Measurements from ENCODE around the gene IQCB1.
A peak's percentile ranks its signal among the peaks of the same experiment; 100 is the strongest.
"Not testable (repeated sequence)": the region's sequence is repeated elsewhere in the genome, so short reads cannot be mapped to it uniquely, and the experiment has no call there.

Gene IQCB1

DNA sequence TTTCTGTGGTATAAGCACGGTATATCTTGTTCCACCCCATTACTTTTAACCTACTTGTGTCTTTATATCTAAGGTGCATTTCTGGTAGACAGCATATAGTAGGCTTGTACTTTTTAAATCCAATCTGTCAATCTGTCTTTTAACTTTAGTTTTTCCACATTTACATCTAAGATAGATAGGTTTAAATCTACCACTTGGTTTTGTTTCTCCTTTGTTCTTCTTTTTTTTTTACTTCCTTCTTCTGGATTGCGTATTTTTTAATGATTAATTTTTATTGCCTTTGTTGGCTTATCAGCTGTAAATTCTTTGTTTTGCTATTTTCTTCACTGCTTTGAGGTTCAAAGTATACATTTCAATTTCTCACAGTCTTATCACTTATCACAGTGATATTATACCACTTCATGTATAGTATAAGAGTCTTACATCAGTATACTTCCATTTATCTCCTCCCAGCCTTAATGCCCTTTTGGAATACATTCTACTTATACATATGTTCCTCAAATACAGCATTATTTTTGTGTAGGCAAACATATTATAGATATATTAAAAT lies 31.0 kb downstream of the IQCB1 start:
- no peak for DNase-seq

DNA sequence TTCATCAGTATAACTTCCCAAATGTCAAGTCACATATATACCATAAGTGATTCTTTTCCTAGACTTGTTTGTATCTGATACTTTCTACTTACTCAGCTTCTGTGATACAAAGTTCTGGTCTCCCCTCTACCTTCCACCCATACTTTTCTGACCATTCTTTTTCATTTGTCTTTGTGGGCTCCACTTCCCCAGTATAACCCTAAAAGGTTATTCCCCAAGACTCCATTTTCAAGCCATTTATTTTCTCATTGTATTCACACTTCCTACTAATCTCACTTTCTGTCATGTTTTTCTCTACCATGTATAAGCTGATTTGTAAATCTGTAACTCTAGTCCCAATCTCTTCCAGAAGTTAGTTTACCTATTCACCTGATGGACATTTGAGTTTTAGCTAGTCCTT lies 34.0 kb downstream of the IQCB1 start:
- no peak for DNase-seq

DNA sequence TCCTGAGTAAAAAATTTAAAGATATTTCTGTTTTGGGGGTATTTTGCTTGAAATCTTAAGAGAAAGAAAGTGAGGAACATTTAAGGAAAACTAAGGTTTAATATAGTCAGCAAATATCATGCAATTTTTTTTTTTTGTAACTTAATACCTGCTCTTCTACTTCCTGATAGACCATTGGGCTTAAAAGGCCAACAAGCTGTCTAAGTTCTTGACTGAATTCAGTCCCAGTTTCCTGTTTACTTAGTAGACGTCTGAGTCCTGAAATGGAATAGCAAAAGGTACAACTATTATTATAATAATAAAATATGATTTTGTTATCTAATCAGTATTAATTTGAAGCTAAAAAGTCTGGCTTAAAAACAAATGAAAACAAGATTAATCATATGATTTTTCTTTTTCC lies 37.9 kb downstream of the IQCB1 start:
- no peak for DNase-seq

DNA sequence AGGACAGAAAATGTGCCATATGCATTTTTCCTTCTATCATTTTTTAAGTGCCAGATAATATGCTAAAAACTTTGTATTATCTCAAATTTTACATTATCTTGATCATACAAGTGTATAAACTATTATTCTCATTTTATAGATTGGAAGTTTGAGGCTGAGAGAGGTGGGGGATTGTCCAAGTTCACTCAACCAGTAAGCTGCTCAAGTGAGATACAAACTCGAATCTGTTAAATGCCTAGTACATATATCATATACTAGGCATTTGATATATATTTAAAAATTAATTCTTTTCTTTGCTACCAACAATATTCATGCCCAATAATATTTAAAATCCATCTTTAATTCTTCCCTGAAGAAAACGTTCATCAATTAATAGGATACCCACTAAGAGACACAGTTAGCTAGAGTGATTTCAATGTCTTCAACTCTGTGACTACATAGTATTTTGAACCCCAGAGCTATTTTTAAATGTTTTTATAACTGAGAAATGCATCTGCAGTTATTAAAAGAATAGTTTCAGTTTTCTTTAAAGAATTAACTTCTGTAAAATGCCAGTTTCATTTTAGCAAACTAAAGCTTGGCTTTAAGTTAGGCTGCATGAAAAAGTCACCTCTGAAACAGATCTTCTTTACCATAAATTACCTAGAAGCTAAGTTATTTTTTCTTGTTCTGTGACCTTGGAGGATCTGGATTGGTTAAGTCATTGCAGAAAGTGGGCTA lies 40.4 kb downstream of the IQCB1 start:
- no peak for DNase-seq

DNA sequence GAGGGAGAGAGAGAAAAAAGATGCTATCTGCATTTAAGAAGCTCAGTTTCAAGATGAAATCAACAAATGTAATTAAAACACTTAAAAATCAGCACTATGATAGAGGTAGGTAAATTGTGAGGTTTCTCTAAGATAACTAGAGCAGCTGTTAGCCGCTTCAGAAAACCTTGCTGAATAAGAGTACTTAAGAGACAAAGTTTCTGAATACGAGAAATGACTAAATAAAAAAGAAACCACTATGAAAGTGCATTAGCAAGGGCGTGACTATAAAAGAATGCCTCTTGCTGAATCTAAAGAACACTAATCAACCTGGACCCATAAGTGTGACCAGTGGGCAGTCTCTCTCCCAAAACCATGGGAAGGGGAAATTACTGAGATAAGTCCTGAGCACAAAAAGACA lies 41.8 kb downstream of the IQCB1 start:
- no peak for DNase-seq

DNA sequence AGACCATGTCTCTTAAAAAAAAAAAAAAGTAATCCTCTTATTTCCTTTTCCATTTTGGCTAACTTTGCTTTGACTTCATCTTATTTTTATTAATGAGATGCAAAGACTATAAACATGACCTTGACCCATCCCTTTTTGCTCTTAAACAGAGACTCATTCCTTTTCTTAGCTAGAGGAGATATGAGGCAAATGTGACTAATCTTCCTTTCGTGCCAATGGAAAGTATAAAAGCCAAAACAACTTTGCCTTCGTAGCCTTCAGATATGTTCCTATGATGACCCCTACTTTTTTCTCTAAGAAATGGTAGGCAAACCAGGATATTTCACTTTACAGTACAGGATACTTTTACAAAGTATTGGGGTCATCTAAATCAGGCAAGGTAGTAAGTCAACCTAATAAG lies 48.4 kb downstream of the IQCB1 start:
- DNase-seq: no peak

DNA sequence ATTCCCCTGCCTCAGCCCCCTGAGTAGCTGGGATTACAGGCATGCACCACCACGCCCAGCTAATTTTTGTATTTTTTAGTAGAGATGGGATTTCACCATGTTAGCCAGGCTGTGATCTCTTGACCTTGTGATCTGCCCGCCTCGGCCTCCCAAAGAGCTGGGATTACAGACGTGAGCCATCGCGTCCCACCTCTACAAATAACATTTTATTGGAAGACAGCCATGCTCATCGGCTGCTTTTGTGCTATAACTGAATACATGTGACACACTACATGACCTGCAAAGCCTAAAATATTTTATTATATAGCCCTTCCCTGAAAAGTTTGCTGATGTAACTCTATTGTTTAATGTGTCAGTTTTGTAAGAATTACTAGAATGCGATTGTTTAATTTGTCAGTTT lies 52.1 kb downstream of the IQCB1 start:
- not testable (repeated sequence) for DNase-seq

DNA sequence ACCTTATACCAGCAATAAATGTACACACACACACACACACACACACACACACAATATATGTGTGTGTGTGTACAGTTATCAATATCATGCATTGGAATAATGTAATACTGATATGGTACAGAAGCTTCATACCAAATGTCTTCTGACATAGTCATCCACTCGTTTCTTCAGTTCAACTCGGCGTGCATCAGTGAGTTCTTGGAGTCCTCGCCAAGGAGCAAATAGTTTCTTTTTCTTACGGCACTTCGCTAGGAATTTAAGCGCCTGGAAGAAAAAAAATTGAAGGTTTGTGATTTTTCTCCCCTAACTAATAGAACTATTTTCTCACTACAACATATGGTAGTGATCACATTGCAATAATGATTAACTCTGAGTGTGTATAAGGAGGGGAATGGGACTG lies 53.2 kb downstream of the IQCB1 start:
- DNase-seq: no peak

DNA sequence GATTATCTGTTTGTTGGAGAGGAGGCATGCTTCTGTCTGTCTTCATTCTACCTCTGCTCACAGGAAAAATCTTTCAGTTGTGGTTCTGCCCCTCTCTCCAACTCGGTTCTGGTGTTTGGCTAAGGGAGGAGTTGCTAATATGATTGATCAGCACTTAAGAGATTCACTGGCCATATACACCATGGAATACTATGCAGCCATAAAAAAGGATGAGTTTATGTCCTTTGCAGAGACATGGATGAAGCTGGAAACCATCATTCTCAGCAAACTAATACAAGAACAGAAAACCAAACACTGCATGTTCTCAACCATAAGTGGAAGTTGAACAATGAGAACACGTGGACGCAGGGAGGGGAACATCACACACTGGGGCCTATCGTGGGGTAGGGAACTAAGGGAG lies 59.8 kb downstream of the IQCB1 start:
- not testable (repeated sequence) for DNase-seq

DNA sequence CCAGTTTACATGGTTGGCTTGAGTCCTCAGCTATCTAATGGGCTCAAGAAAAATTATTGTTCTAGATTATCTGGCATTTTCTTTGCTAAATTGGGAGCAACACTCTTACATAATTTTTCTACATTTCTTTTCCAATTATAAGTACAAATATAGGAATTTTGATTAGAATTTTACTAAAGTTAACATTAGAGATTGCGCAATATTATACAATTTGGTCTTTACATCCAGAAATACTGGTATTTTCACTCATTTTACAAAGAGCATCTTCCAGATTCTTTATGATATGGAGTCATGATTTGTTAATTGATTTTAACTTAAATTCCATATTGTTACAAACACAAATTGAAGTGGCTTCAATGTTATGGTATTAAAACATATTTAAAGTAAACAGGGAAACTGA lies 65.6 kb downstream of the IQCB1 start:
- no peak for DNase-seq

DNA sequence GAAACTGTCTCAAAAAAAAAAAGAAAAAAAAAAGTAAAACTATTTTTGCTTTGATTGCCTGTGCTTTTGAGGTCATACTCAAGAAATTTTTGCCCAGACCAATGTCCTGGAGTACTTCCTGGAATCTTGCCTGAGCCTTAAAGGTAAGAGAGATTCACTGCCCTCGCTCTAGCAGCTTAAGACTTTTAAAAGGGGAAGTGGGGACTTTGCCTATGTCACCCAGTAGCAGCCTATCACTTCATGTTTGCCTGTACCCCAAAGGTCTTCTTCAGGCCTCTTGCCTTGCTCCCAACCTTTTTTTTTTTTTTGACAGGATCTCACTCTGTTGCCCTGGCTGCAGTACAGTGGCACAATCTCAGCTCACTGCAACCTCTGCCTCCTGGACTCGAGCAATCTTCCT lies 66.4 kb downstream of the IQCB1 start:
- DNase-seq: no peak

DNA sequence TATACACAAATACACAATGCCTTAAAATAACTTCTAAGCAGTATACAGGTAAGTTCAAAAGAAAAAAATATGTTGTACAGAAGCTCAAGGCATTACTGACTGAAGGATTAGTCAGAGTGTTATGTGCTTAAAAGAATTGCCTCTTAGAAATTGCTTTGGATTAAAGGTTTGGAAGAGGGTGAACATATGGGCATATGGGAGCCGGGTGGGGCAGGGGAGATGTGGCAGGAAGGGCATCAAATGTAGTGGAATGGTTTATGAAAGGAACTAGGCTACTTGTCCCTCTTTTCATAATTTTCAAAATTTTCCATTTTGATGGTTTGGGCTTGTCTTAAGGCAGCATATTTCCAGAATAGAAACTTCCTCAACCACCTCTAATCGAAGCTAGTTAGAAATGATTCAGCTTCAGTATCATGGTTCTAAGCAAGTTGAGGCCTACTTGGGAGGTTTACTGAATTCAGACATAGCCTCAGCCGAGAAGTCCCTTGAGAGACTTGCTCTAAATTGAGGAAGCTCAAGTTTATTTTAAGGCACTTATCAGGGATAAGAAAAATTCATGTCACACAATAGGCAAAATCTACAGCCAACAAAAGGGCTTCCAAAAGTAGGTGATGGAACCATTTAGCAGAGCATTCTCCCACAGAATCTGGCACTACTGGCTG lies 75.2 kb downstream of the IQCB1 start:
- DNase-seq: no peak

DNA sequence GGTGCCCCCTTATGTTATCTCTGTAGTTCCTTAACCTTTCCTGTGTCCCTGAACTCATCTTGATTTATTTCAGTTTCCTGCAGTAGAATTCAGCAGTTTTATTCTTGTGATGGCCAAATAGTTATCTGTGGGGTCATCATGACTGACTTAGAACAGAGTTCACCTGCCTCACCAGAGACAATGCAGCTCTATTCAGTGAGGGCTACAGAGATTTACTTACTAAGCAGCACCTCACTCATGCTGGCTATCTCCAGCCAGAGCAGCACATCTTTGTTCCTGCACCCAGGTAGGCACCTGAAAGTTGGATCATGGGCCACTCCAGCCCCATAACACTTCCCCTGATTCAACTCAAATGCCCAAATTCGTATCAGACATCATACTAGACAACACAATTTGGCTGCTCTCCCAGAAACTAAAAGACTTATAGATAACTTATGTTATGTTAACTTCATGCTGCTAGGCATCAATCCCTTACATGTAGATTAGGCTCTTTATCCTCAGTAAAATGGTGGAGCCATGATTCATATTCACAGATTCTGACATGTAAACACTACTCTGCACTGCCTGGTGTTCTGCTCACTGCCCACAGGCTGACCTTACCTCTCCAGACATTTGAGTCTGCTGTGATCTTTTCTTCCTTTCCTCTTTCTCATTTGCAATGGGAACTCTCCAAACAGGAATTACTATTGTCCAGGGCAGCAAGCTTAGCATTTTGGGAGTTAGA lies 76.0 kb downstream of the IQCB1 start:
- DNase-seq: no peak

DNA sequence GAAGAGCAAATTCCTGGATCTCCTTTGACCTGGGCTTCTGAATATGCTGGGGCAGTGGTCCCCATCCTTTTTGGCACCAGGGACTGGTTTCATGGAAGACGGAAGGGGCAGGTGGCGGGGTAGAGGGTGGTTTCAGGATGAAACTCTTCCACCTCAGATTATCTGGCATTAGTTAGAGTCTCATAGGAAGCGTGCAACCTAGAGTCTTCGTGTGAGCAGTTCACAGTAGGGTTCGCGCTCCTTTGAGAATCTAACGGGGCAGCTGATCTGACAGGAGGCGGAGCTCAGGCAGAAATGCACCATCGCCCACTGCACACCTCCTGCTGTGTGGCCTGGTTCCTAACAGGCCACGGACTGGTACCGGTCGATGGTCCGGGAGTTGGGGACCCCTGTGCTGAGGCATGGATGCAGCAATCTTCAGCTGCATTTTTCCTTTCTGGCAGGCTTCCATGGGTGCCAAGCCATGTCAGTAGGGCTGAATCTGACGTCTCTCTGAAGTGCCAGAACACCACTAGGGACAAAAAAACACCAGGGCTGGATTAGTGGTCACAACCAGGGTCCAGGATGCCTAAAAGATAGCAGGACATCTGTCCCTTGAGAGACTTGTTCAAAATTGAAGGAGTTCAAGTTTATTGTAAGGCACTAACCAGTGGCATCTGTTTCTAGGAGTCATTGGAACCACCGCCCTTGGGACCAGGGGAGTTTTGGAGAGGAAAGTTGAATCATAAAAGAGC lies 76.9 kb downstream of the IQCB1 start:
- no peak for DNase-seq

DNA sequence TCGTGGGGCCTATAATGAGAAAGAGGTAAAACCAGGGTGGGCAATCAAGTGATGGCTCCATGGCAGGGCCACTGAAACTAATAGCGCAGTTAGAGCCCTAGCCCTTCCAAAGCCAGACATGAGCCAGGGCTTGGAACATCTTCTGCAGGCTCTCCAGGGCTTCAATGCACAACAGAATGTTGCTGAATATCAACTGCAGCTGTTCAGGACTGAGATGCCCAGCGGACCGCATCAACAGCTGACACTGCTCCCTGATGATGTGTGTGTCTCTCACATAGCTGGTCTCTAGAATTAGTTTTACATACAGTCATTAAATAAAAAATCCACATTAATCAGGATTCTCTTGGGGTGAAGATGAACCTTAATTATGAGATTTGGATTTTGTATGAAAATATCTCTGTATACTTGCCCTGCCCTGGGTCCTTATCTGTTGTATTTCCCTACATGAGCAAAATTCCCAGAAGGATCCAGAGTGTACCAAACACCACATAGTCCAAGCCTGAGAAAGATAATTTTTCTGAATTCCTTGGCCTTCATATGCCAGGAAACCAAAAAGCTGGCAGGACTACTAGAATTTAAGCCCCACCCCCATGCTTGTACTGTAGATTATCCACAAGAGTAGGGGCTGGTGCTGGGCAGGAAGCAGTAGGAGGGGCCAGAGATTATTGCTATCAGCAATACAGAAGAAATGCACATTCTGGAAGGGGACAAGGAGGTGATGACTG lies 77.6 kb downstream of the IQCB1 start:
- no peak for DNase-seq

DNA sequence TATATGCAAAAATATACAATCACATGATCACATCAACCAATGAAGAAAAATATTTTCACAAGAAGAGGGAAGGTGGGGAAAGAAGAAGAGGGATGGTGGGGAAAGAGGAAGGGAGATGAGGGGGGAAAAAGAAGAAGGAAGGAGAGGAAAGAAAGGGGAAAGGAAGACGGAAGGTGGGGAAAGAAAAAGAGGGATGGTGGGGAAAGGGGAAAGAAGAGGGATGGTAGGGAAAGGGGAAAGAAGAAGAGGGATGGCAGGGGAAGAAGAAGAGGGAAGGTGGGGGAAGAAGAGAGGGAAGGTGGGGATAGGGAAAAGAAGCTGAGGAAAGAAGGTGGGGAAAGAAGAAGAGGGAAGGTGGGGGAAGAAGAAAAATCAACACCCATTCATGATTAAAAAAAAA lies 82.1 kb downstream of the IQCB1 start:
- DNase-seq: no peak

DNA sequence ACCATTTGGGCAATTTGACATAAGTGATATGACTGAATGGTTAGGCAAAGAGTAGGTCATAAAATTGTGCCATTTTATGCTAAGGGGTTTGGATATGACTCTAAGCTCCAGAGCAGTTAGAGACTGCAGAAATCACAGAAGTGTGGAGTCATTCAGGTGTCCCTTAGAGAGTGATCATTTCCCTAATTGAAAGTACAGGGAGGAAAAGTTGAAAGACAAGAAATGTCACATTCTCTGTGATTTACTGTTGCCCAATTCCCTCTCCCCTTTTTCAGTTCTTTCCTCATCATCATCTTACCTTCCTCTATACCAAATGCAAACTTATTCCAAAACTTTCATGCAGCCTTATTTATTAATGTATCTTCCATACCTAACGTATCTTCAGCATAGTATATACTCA lies 82.6 kb downstream of the IQCB1 start:
- DNase-seq: no peak

DNA sequence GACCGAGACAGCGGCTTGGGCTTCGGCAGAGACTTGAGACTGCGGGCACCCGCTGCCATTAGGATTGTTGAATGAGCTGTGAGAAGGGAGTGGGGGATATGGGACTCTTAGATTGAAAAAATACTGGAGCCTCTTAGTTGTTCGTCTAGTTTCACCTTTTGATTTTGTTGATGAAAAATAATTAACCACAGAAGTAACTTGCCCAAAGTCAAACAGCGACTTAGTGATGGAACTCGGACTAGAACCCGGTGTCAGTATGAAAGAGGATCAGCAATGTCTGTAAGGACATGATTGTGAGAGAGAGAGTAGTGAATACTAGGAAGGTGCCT lies 84.8 kb downstream of the IQCB1 start:
- DNase-seq: no peak

DNA sequence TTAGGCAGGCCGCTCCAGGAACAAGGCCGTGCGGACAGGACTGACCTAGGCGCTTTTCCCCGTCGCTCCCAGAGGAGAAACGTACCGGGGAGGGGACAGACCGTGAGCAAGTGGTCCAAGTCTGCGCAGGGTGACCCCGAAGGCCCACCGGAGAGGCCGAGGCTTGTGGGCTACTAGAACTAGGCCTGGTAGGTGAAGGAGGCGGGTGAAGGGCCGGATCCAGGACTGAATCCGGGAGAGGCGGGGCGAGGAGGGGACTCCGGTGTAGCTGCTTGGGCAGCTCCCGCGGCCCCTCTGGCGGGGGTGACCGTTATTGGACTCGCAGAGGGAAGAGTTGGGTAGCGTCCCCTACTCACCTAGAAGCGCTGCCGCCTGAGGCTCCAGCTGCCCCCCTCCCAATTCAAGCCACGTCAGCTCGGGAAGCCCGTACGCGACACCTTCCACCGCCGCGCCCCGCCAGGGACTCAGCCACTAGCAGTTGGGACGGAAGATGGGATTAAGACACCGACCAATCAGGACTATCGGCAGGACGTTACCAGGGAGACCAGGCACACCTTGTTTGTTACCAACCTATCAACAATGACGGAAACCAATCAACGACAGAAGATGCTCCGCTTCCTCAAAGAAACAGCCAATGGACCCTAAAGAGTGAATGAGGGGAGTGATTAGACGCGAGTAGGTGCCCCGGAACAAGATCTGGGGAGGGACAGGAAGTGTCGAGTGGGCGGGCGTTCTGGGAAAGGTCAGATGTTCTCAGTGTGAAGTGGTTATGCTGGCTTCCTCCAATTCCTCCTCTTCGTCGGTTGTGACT lies 85.4 kb downstream of the IQCB1 start, which contains the start of gene GOLGB1:
TSS of gene GOLGB1 (minus strand) at position 466 of the 811 bp plus-strand sequence. CDS start 18,770 bp downstream, outside the sequence.
- DNase-seq: peak; percentile 97

DNA sequence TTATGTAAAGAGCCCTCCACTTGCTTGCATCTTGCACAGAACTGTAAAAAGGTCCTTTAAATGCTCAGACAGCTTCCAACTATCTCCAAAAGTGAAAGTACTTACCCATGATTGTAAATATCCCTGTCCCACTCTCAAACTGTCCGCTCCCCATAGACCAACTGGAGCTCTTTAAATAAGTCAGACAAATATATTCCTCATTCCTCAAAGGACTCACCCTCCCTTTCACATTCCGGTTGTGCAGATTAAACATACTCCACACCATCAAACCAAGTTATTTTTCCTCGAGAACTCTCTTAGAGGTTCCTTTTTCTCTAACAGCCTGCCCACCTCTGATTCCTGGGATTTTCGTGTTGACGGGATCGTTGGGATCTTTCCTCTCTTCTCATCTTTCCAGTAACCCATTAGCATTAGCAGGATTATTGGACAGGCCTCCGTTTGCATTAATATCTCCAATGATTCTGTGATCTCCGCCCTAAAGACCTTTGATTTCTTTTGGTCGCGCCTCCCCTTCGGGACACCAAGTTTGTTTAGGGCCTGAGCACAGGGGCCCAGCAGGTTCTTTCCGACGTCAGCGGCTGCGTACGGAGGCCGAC lies 86.1 kb downstream of the IQCB1 start:
- no peak for DNase-seq

DNA sequence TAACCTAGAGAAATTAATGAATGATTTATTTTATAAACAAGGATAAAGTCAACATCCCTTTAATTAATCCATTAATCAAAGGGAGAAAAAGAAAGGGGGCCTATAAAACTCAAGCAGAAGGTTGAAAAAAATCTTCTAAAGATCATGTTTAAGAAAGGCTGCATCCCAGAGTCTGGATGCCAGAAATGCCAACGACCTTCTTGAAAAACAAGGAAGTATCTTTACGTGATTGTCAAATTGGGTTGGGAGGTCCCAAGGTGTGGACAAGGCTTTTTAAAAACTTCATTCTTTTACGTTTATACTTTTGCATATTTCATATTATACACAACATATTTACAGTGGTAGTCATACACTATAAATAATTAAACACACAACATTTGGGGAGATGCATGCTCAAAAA lies 86.9 kb downstream of the IQCB1 start:
- DNase-seq: no peak

All from NCI-H2227 treated with DMSO at 0.1 percent for 48 hours (cell line).